GM21528 (cell line): ENCODE data around the gene TCF7L2.

Experiments
- ATAC-seq: cut with Tn5 transposase; IDR thresholded peaks from one replicate; pipeline ENCODE4 v1.9.1; 2021; ENCODE audit warnings: mild to moderate bottlenecking, moderate library complexity; ENCODE audit not compliant: unreplicated experiment, low FRiP score

Gene TCF7L2

DNA sequence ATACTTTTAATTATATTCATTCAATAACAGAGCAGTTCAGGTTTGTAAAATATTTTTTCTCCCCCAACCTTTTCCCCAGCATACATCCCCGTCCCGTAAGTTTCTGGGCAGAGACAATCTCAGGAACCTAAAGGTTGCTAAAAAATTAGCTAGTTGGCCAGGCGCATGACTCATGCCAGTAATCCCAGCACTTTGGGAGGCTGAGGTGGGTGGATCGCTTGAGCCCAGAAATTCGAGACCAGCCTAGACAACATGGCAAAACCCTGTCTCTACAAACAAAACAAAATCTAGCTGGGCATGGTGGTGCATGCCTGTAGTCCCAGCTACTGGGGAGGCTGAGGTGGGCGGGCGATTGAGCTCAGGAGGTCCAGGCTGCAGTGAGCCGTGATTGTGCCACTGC is 40.2 kb downstream of the TCF7L2 start:
- no peak for ATAC-seq

DNA sequence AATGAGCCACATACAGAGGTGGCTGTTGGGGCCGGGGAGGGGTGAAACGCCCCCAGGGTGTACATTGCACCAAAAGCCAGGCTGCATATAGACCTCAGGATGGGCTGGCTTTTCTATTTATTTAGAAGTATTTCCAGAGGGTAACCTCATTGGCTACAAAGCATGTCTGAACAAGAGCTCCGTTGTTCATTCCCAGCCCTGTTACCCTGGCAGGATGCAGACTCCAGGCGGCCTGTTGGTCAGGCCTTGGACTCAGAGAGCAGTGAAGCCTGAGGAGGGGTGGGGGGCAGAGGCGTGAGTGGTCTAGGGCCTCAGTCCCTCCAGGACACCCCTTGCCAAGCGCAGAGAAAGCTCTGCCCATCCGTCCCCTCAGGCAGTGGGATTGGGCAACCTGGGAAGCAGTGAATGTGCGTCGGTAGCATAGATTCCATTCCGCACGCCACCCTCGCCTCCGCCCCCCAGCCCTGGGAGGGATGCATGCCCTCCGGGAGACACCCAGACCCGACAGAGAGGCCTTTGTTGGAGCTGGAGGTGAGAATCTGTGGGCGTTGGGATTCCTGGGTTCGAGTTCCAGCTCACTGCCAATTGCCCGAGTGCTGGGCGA is 41.9 kb downstream of the TCF7L2 start:
- ATAC-seq = no peak

DNA sequence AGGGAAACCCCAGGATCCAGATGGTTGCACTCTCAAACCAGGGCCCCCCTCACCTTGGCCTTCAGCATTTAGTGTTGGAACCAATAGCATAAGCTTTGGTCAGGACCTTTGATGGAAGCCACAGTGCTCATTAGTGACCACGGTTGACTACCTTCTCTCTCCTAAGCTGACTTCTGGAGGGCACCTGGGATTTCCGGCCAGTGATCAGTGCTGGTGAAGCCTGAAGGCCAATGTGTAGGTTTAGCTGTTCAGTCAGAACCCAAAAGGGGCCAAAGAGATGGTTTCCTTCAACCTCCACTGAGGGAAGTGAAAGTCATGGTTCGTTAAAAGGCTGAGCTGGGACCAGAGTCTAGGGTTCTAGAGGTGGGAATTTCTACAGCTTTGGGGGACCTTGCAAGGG is 46.4 kb downstream of the TCF7L2 start:
- ATAC-seq = no peak

GRCh38 chr10:112999102-112999501 is 49.1 kb downstream of the TCF7L2 start:
- ATAC-seq = no peak

- no peak for ATAC-seq
Measured at GRCh38 chr10:113000442-113000841, 50.4 kb downstream of the TCF7L2 start.

- ATAC-seq = no peak
Measured at GRCh38 chr10:113000876-113001598, 51.0 kb downstream of the TCF7L2 start.

- ATAC-seq = no peak
Measured at GRCh38 chr10:113001599-113002448, 51.8 kb downstream of the TCF7L2 start.

GRCh38 chr10:113002449-113002777 is 52.4 kb downstream of the TCF7L2 start:
- ATAC-seq = no peak

GRCh38 chr10:113003052-113003451 is 53.0 kb downstream of the TCF7L2 start:
- no peak for ATAC-seq

DNA sequence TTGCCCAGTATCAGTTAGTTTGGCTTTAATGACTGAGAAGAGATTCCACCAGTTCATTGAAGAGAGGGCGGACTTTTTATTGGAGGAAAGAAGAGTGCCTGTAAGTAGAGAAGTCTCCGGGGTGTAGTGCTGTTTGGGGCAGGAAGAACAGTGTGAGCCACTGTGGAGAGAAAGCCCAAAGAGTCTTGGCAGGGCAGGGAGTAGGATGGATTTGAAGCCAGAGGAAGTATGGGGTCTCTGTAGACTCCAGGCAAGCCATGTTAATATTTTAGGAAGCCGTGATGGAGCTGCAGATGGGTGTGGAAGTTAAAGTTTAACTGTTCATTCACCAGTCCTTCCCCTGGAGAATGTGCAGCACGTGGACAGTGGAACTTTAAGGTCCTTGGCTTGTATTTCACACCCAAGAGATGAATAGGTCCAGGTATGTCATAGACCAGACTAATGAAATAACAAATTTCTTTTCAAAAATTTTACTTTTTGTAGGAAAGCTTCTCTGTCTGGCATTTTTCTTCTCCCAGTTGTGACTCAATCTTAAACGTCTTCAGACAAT is 54.1 kb downstream of the TCF7L2 start:
- ATAC-seq = no peak

GRCh38 chr10:113005380-113005779 is 55.3 kb downstream of the TCF7L2 start:
- no peak for ATAC-seq

DNA sequence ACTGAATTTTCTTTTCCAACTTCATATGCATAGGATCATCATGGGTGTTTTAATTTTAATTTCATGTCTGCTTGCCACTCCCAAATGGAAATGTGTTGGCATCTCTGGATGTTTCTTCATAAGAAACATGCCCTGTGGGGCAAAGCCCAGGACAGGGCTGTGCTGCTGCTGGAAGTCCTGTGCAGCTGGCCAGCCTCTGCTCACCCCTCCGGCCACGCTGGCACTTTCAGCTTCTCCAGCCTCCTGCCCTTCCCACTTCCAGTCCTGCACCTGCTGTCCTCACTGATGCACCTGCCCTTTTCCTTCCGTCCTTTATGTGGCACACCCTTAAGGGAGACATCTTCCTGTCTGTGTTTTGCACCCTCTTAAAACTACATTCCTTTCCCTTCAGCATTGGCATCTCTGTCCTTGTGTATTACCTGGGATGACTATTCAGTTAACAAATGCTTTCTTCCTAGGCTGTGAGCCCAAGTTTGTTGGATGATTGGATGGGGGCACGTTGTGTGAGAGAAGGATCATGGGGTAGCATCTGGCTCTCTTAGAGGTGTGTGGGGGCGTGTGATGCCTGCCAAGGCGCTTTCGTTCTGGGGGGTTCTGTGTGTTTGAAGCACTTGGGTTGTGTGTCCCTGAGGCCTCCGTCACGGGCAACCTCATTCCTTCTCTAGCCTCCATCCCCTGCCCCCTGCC is 56.8 kb downstream of the TCF7L2 start:
- no peak for ATAC-seq

- ATAC-seq = no peak
Measured at GRCh38 chr10:113007343-113007771, 57.3 kb downstream of the TCF7L2 start.

GRCh38 chr10:113007821-113008220 is 57.8 kb downstream of the TCF7L2 start:
- no peak for ATAC-seq

- no peak for ATAC-seq
Measured at GRCh38 chr10:113011592-113012374, 61.7 kb downstream of the TCF7L2 start.

DNA sequence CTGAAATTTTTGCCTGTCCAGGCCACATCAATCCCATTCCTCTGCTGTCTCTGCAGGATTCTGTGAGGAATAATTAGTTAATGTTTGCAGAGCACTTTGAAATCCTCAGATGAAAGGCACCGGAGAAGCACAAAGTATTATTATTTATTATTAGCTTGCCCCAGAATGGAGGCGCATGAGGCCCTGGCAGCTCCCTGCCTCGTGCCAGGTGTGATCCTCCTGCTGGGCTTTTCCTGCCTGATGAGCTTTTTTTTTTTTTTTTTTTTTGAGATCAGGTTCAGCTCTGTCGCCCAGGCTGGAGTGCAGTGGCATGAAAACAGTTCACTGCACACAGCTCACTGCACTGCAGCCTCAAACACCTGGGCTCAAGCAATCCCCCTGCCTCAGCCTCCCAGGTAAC is 65.2 kb downstream of the TCF7L2 start:
- no peak for ATAC-seq

GRCh38 chr10:113017376-113017775 is 67.3 kb downstream of the TCF7L2 start:
- ATAC-seq = no peak

- ATAC-seq = no peak
Measured at GRCh38 chr10:113018034-113018433, 68.0 kb downstream of the TCF7L2 start.

DNA sequence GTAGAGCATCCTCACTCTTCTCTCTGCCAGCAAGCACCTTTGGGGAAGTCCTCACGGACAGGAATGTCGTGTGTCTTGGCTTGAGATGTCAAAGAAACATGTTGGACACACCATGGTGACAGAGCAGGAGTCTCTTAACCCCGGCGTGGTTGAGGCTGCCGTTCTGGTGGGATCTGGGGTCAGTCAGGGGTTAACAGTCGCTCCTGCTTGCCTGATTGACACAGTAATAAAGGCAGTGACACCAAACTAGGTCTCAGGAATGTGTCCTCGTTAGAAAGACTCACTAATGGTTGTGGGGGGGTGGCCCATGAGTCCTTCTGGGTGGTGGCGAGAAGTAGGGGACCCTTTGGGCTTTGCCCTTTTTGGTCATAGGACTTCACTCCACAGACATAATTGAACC is 69.0 kb downstream of the TCF7L2 start:
- no peak for ATAC-seq
